ENCODE results near the gene MLYCD. TPM values are rescaled to one million over a fixed set of nuclear protein-coding genes. Genes with fewer than 3 reads are reported as not detected.

MLYCD gene
- total RNA-seq, 2 experiments from 2014 or later, result 4.2 to 4.3 TPM

GRCh38 chr16:83964684-83965443 is 65.9 kb downstream of the MLYCD start:
- CTCF ChIA-PET, result interaction anchor here (1.7 kb wide), 1 partner anchor 101 kb away, joined by 12 read pairs; no protein-coding TSS in a partner anchor
- Mint-ChIP-seq H3K9me3 (ENCODE audit: insufficient read depth) (no peaks in the 10 kb centered on the region), H3K4me1 (ENCODE audit: low read depth) (peaks cover 2% of the 10 kb centered on the region), H3K27me3 (ENCODE audit: low read depth) (peaks cover 12% of the 10 kb centered on the region), H3K27ac (no peak overlapping the region), H3K4me3 (no peak overlapping the region), H3K36me3 (ENCODE audit: low read depth) (no peaks in the 10 kb centered on the region)
- ATAC-seq, result no peak
- POLR2A ChIA-PET, result no interaction called here
- no peak for DNase-seq

- no peak for DNase-seq
- Mint-ChIP-seq H3K9me3 (ENCODE audit: insufficient read depth) (no peaks in the 10 kb centered on the region), H3K4me1 (ENCODE audit: low read depth) (peaks cover 2% of the 10 kb centered on the region), H3K27me3 (ENCODE audit: low read depth) (peaks cover 15% of the 10 kb centered on the region), H3K27ac (no peak overlapping the region), H3K4me3 (no peak overlapping the region), H3K36me3 (ENCODE audit: low read depth) (no peaks in the 10 kb centered on the region)
- ChIA-PET POLR2A (no interaction called here), CTCF (interaction anchor here (1.7 kb wide), 1 partner anchor 100 kb away, joined by 12 read pairs; no protein-coding TSS in a partner anchor)
- no peak for ATAC-seq
These were observed 66.7 kb downstream of the MLYCD start for GRCh38 chr16:83965444-83966152.

DNA sequence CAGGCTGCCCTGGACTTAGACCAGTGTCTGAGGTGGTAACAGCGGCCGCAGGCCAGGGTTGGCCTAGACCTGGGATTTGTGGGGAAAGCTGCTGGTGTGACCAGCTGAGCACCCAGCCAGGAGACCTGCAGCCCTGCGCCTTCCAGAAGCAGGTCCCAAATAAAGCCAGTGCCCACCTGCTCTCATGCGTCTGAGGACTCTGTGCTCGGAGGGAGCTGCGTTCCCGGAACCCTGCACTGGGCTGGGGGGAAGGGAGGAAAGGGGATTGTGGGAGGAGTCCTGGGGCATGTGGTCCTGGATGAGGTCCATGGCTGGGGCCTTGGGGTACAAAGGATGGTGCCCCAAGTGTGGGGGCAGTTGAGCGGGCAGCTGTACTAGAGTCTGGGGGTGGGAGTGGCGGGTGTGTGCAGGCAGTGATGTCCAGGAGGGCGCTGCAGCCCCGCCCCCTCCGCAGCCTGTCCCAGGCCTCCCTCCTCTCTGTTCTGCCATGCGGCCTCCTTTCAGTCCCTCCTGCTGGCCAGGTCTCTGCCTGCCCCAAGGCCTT is 67.3 kb downstream of the MLYCD start:
- no peak for DNase-seq
- H3K4me3 Mint-ChIP-seq, result no peak overlapping the region
- peaks cover 15% of the 10 kb centered on the region for H3K27me3 Mint-ChIP-seq (ENCODE audit: low read depth)
- peaks cover 2% of the 10 kb centered on the region for H3K4me1 Mint-ChIP-seq (ENCODE audit: low read depth)
- ChIA-PET POLR2A (no interaction called here), CTCF (no interaction called here)
- no peak for ATAC-seq
- H3K9me3 Mint-ChIP-seq (ENCODE audit: insufficient read depth), result no peaks in the 10 kb centered on the region
- no peak overlapping the region for H3K27ac Mint-ChIP-seq
- no peaks in the 10 kb centered on the region for H3K36me3 Mint-ChIP-seq (ENCODE audit: low read depth)

- ChIA-PET POLR2A (no interaction called here), CTCF (no interaction called here)
- H3K27me3 Mint-ChIP-seq (ENCODE audit: low read depth), result peaks cover 15% of the 10 kb centered on the region
These were observed 68.2 kb downstream of the MLYCD start for GRCh38 chr16:83967091-83967490.

DNA sequence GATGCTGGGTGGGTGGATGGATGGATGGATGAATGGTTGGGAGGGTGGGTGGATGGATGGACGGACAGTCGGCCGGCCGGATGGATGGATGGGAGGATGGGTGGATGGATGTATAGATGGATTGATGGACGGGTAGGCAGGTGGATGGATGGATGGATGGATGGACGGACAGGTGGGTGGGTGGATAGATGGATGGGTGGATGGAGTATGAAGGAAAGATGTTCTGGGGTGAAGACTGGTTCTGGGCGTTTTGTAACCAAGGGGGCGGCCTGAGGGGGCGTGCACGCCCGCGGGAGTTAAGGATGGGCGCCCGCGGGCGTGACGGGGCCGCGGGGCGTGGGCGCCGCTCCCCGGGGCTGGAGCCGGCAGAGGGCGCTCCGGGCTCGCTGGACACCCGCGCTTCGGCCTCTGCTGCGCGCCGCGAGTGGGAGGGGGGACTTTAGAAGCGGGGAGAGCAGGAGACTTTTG is 69.0 kb downstream of the MLYCD start, which contains the start of gene NECAB2:
NECAB2 (plus strand) TSS at position 407 of the 468 bp plus-strand sequence. CDS start 405 bp downstream, outside the sequence.
- Mint-ChIP-seq H3K27me3 (ENCODE audit: low read depth) (peaks cover 15% of the 10 kb centered on the region), H3K9me3 (ENCODE audit: insufficient read depth) (no peaks in the 10 kb centered on the region), H3K27ac (no peak within 1 kb of the TSS), H3K4me3 (no peak within 1 kb of the TSS), H3K4me1 (ENCODE audit: low read depth) (peaks cover 2% of the 10 kb centered on the region), H3K36me3 (ENCODE audit: low read depth) (no peaks in the 10 kb centered on the region)
- ATAC-seq, result peak; percentile 53
- CTCF ChIA-PET, result no interaction called here
- POLR2A ChIA-PET, result no interaction called here
- DNase-seq, result peak; percentile 34

More at GRCh38 chr16:83967091-83967490, 68.2 kb downstream of the MLYCD start:
- ATAC-seq, result no peak
- Mint-ChIP-seq H3K9me3 (ENCODE audit: insufficient read depth) (no peaks in the 10 kb centered on the region), H3K4me3 (no peak overlapping the region), H3K27ac (no peak overlapping the region), H3K4me1 (ENCODE audit: low read depth) (peaks cover 2% of the 10 kb centered on the region), H3K36me3 (ENCODE audit: low read depth) (no peaks in the 10 kb centered on the region)
- DNase-seq, result no peak

DNA sequence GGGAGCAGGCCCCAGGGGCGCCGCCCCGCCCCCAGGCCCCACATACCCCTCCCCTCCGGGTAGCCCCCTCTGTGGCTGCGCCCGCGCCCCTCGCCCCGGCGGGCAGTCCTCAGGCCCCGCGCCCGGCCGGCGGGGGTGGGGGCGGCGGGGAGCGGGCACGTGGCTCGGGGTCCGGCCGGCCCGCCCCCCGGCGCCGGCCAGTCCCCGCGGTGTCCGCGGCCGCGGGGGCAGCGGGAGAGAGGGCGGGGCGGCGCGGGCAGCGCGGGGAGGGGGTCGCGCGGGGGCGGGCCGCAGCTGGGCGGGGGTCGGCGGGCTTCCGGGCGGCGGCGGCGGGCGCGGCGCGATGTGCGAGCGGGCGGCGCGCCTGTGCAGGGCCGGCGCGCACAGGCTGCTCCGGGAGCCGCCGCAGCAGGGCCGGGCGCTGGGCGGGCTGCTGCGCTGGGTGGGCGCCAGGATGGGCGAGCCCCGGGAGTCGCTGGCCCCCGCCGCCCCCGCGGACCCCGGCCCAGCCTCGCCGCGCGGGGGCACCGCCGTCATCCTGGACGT is 69.5 kb downstream of the MLYCD start:
- ChIA-PET CTCF (no interaction called here), POLR2A (no interaction called here)
- Mint-ChIP-seq H3K27me3 (ENCODE audit: low read depth) (peaks cover 15% of the 10 kb centered on the region), H3K9me3 (ENCODE audit: insufficient read depth) (no peaks in the 10 kb centered on the region), H3K36me3 (ENCODE audit: low read depth) (no peaks in the 10 kb centered on the region), H3K4me1 (ENCODE audit: low read depth) (peaks cover 2% of the 10 kb centered on the region), H3K27ac (no peak overlapping the region), H3K4me3 (no peak overlapping the region)
- no peak for DNase-seq
- ATAC-seq, result peak; percentile 34

DNA sequence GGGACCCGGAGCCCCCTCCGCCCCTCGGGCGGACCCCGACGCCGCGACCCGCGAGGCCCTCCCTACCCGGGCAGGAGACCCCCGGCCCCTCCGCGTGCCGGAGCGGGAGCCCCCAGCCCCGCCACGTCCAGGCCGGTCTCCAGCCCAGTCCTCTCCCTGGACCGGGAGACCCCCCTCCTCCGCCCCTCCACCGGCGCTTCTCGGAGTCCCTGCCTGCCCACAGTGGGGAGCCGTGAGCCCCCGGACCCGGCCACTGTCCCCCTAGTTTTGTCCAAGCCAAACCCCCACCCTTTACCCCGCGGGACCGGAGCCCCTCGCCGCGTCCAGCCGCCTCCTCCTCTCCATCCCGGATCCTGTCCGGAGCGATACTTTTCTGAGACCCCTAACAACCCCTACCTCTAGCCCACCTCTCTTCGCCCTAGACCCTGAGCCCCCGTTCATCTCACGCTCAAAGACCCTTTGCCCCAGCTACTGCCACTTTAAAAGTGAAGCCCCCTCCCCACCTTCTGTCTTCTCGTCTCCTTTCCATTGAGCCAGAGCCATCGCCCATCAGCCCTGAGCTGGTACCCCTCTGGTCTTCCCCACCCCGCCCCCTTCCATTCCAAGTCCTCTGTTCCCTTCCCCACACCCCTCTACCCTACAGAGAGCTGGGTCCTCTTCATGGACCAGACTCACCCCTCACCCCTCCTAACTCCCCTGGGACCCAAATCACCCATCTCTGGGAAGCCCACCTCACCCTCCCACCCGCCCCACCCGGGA is 70.2 kb downstream of the MLYCD start:
- Mint-ChIP-seq H3K36me3 (ENCODE audit: low read depth) (no peaks in the 10 kb centered on the region), H3K4me3 (no peak overlapping the region), H3K27me3 (ENCODE audit: low read depth) (peaks cover 15% of the 10 kb centered on the region), H3K27ac (no peak overlapping the region), H3K9me3 (ENCODE audit: insufficient read depth) (no peaks in the 10 kb centered on the region), H3K4me1 (ENCODE audit: low read depth) (peaks cover 2% of the 10 kb centered on the region)
- DNase-seq (no peak), ATAC-seq (no peak)
- POLR2A ChIA-PET, result no interaction called here
- CTCF ChIA-PET, result no interaction called here

DNA sequence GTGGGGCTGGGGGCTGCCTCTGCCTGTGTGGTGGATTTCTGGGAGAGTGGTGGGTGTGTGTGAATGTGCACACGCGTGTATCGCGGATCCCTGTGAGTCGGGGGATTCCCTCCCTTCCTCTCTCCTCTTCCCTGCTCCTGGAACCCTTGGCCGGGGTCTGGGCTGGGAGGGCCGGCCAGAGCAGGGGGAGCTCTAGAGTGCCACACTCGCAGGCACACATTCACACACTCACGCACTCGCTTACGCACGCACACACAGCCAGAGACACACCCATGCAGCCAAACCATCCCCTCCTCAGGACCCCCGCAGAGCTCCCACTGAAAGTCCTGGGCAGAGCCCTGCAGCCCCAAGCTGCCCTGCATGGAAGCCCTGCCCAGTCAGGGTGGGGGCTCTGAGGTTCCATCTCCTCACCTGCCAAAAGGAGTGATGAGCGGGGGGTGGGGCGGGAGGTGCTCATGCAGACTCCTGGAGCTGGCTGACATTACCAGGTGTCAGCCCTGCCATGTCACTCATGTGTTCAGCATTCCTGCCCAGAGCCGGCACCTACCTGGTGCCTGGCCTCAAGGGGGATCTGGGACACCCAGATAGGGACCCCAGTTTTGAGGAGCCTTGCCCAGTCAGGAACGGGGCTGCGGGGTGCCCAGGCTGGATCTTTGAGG is 71.0 kb downstream of the MLYCD start:
- H3K27me3 Mint-ChIP-seq (ENCODE audit: low read depth), result peaks cover 15% of the 10 kb centered on the region
- no peak overlapping the region for H3K4me3 Mint-ChIP-seq
- DNase-seq (no peak), ATAC-seq (no peak)
- H3K27ac Mint-ChIP-seq, result no peak overlapping the region
- ChIA-PET POLR2A (no interaction called here), CTCF (interaction anchor here (1.6 kb wide), 1 partner anchor 16 kb away, joined by 6 read pairs; no protein-coding TSS in a partner anchor)
- no peaks in the 10 kb centered on the region for H3K36me3 Mint-ChIP-seq (ENCODE audit: low read depth)
- peaks cover 2% of the 10 kb centered on the region for H3K4me1 Mint-ChIP-seq (ENCODE audit: low read depth)
- no peaks in the 10 kb centered on the region for H3K9me3 Mint-ChIP-seq (ENCODE audit: insufficient read depth)

DNA sequence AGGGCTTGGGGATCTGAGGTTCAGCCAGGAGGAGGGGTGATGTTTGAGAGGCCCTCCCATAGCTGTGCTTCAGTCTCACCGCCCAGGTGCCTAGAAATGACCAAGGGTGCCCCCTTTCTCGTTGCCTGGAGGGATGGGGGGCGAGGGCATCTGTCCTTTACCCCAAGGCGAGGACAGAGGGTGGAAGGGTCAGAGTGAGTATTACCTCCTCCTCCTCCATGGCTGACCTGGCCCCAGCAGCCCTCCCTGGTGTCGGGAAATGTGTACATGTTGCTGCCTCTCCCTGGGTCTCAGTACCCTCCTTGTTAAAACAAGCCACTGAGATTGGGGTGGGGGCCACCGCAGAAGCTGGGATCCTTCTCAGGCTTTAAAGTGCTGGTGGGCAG is 71.5 kb downstream of the MLYCD start:
- H3K4me1 Mint-ChIP-seq (ENCODE audit: low read depth), result peaks cover 2% of the 10 kb centered on the region
- ATAC-seq, result no peak
- no peak overlapping the region for H3K27ac Mint-ChIP-seq
- no peaks in the 10 kb centered on the region for H3K9me3 Mint-ChIP-seq (ENCODE audit: insufficient read depth)
- H3K36me3 Mint-ChIP-seq (ENCODE audit: low read depth), result no peaks in the 10 kb centered on the region
- CTCF ChIA-PET, result interaction anchor here (1.6 kb wide), 1 partner anchor 16 kb away, joined by 6 read pairs; no protein-coding TSS in a partner anchor
- H3K27me3 Mint-ChIP-seq (ENCODE audit: low read depth), result peaks cover 15% of the 10 kb centered on the region
- POLR2A ChIA-PET, result interaction anchor here (1.1 kb wide), 1 partner anchor 18 kb away, joined by 3 read pairs; no protein-coding TSS in a partner anchor
- no peak for DNase-seq
- no peak overlapping the region for H3K4me3 Mint-ChIP-seq

GRCh38 chr16:83971165-83972130 is 72.5 kb downstream of the MLYCD start:
- CTCF ChIA-PET, result interaction anchor here (1.6 kb wide), 1 partner anchor 17 kb away, joined by 6 read pairs; no protein-coding TSS in a partner anchor
- DNase-seq (no peak), ATAC-seq (no peak)
- Mint-ChIP-seq H3K27me3 (ENCODE audit: low read depth) (peaks cover 15% of the 10 kb centered on the region), H3K36me3 (ENCODE audit: low read depth) (no peaks in the 10 kb centered on the region), H3K27ac (no peak overlapping the region), H3K9me3 (ENCODE audit: insufficient read depth) (no peaks in the 10 kb centered on the region), H3K4me3 (no peak overlapping the region), H3K4me1 (ENCODE audit: low read depth) (peaks cover 2% of the 10 kb centered on the region)
- POLR2A ChIA-PET, result interaction anchor here (1.1 kb wide), 1 partner anchor 17 kb away, joined by 3 read pairs; no protein-coding TSS in a partner anchor

Measured in activated CD8-positive, alpha-beta T cell treated with anti-CD3 and anti-CD28 coated beads, Interleukin-2, amount 10 ng/mL, durations not matched to agents 7 days and 5 days (primary cell).